Endothelial cell of umbilical vein (primary cell): ENCODE measurements around the gene HBS1L. TPM values are rescaled to one million over a fixed set of nuclear protein-coding genes. Genes with fewer than 3 reads are reported as not detected.

Experiments used
- BruUV-seq: library from RNA; stranded (reverse); fragments of 400-500 nt; replicated peaks from 2 replicates; lab custom pipeline; 2021; lab: Mats Ljungman, UMichigan
- CTCF ChIA-PET: fragments of 300-600, 350-600 bp; sonication (Branson Sonifier 250); formaldehyde crosslinking; loops from one replicate; lab custom pipeline; 2021; ENCODE audit warnings: antibody characterized with exemption, inconsistent platforms; lab: Charles Lee
- POLR2A ChIA-PET: fragments of 300-600, 350-600 bp; sonication (Branson Sonifier 250); formaldehyde crosslinking; loops from one replicate; lab custom pipeline; 2021; ENCODE audit warnings: antibody characterized with exemption, inconsistent platforms; lab: Charles Lee
- DNase-seq: peaks from one replicate; pipeline ENCODE4 v3.0.0-alpha.2; 2011; ENCODE audit warnings: low read depth, low spot score
- FAIRE-seq: peaks from 2 replicates; lab custom pipeline; 2011; peaks lifted over from hg19 to GRCh38; lab: Jason Lieb, UNC
- H2AFZ ChIP-seq: 2 replicates; pipeline ENCODE4 v1.6.0; 2012; ENCODE audit warnings: low read depth, low read length, control low read depth, inconsistent platforms
- H3K27ac ChIP-seq: 2 replicates; pipeline ENCODE4 v1.5.1; 2011; ENCODE audit warnings: low read depth, mild to moderate bottlenecking, control low read depth, low read length, moderate library complexity; ENCODE audit not compliant: insufficient read depth
- H3K27me3 ChIP-seq, 2 experiments: 2 replicates each; pipeline versions ENCODE4 v1.6.0 to v1.6.1; 2011; ENCODE audit warnings: low read length in 2 of 2, mixed read lengths in 1 of 2; ENCODE audit not compliant: control insufficient read depth in 2 of 2, insufficient read depth in 2 of 2
- H3K36me3 ChIP-seq, 2 experiments: 2 replicates in 1 of 2; 3 replicates in 1 of 2; pipeline ENCODE4 v1.5.1; 2011; ENCODE audit warnings: low read length in 2 of 2, mild to moderate bottlenecking in 1 of 2, moderate library complexity in 1 of 2; ENCODE audit not compliant: control insufficient read depth in 2 of 2, insufficient read depth in 2 of 2; ENCODE audit errors: extremely low read depth in 1 of 2
- H3K4me1 ChIP-seq: 3 replicates; pipeline ENCODE4 v1.5.1; 2011; ENCODE audit warnings: mild to moderate bottlenecking, low read length; ENCODE audit not compliant: control insufficient read depth, insufficient read depth; ENCODE audit errors: extremely low read depth
- H3K4me2 ChIP-seq: 2 replicates; pipeline ENCODE4 v1.6.1; 2011; ENCODE audit warnings: low read length, control low read depth, mixed read lengths; ENCODE audit not compliant: insufficient read depth
- H3K4me3 ChIP-seq, 3 experiments: fragments of 200-600 bp in 1 of 3; sonication (generic), shearing (Covaris generic) in 1 of 3; replicated peaks in 1 of 3; 2 replicates each; pipeline ENCODE4 v1.5.1; 2011 to 2016; ENCODE audit warnings: control low read depth in 3 of 3, low read length in 3 of 3, mild to moderate bottlenecking in 2 of 3, inconsistent platforms in 1 of 3, low read depth in 1 of 3, moderate library complexity in 1 of 3; ENCODE audit not compliant: insufficient read depth in 1 of 3
- H3K79me2 ChIP-seq: 2 replicates; pipeline ENCODE4 v1.6.0; 2012; ENCODE audit warnings: low read length, inconsistent platforms; ENCODE audit not compliant: control insufficient read depth, insufficient read depth
- H3K9ac ChIP-seq: replicated peaks from 2 replicates; pipeline ENCODE3; 2011; ENCODE audit warnings: low read length, control low read depth; ENCODE audit not compliant: insufficient read depth; ENCODE audit errors: extremely low read depth
- H3K9me1 ChIP-seq: replicated peaks from 3 replicates; pipeline ENCODE4 v1.6.0; 2011; ENCODE audit warnings: mild to moderate bottlenecking, low read length; ENCODE audit not compliant: control insufficient read depth, insufficient read depth; ENCODE audit errors: extremely low read depth
- H3K9me3 ChIP-seq: replicated peaks from 2 replicates; pipeline ENCODE4 v1.5.1; 2012; ENCODE audit warnings: low read length, inconsistent platforms; ENCODE audit not compliant: control insufficient read depth, insufficient read depth
- H4K20me1 ChIP-seq: replicated peaks from 2 replicates; pipeline ENCODE3; 2011; ENCODE audit warnings: mild to moderate bottlenecking, low read length; ENCODE audit not compliant: control insufficient read depth, insufficient read depth; ENCODE audit errors: extremely low read depth
- CTCF ChIP-seq, 2 donors: IDR thresholded peaks; 1 replicate in 1 of 2; 2 replicates in 1 of 2; pipeline ENCODE4 v1.5.1; 2011; ENCODE audit warnings: low read length in 2 of 2, mild to moderate bottlenecking in 2 of 2, moderate library complexity in 2 of 2, control low read depth in 1 of 2, inconsistent platforms in 1 of 2, low read depth in 1 of 2; ENCODE audit not compliant: insufficient read depth in 1 of 2; ENCODE audit errors: extremely low read depth in 1 of 2
- EZH2 ChIP-seq: IDR thresholded peaks from 2 replicates; pipeline ENCODE4 v1.6.1; 2012; ENCODE audit warnings: borderline replicate concordance, low read depth, mild to moderate bottlenecking, moderate library complexity, low read length, inconsistent platforms; ENCODE audit not compliant: severe bottlenecking
- FOS ChIP-seq: IDR thresholded peaks from 2 replicates; pipeline ENCODE4 v1.6.1; 2011; ENCODE audit warnings: mild to moderate bottlenecking, low read length, moderate library complexity, borderline replicate concordance; ENCODE audit not compliant: insufficient read depth
- GATA2 ChIP-seq: IDR thresholded peaks from 2 replicates; pipeline ENCODE4 v1.7.0; 2011; ENCODE audit warnings: low read depth, mild to moderate bottlenecking, moderate library complexity, mixed read lengths, low read length; ENCODE audit not compliant: insufficient read length, insufficient read depth
- JUN ChIP-seq: IDR thresholded peaks from 2 replicates; pipeline ENCODE4 v1.6.1; 2011; ENCODE audit warnings: borderline replicate concordance, low read depth; ENCODE audit not compliant: insufficient read length, insufficient read depth
- MAX ChIP-seq: IDR thresholded peaks from 2 replicates; pipeline ENCODE4 v1.6.1; 2011; ENCODE audit not compliant: insufficient read depth, insufficient read length
- MYC ChIP-seq: IDR thresholded peaks from one replicate; pipeline ENCODE4 v1.6.1; 2011; ENCODE audit warnings: mild to moderate bottlenecking, low read depth, low read length
- POLR2A ChIP-seq: IDR thresholded peaks from 2 replicates; pipeline ENCODE4 v1.6.1; 2012; ENCODE audit warnings: low read depth, mild to moderate bottlenecking, control low read depth, low read length
- POLR2AphosphoS5 ChIP-seq: IDR thresholded peaks from 2 replicates; pipeline ENCODE4 v1.6.1; 2012; ENCODE audit warnings: low read depth, mild to moderate bottlenecking, control low read depth, low read length, moderate library complexity; ENCODE audit not compliant: insufficient read depth
- dilution Hi-C: fragments of 300-500 bp; cut with MboI; formaldehyde crosslinking; loops from one replicate; pipeline ENCODE4 v1.15.0; 2019; ENCODE audit warnings: low sequenced_read_pairs; ENCODE audit not compliant: extremely low pct_ligation_motif_present
- intact Hi-C: fragments of 100-400 bp; cut with micrococcal nuclease; formaldehyde crosslinking; loops from one replicate; pipeline ENCODE4 v1.10.0; 2022
- polyA plus RNA-seq, 4 experiments: library from polyadenylated mRNA; depleted of rRNA in 3 of 4; stranded (reverse) in 3 of 4; unstranded in 1 of 4; fragments of >200 nt; gene quantifications; 2 replicates each; pipeline versions ENCODE4 v1.2.1 to v1.2.3, GENCODE V29; 2011 to 2012; ENCODE audit warnings: missing spikeins in 1 of 4
- total RNA-seq: library from RNA; stranded (reverse); gene quantifications from 2 replicates; pipeline ENCODE4 v1.2.3, GENCODE V29; 2021

HBS1L gene
- total and polyA plus RNA-seq, 2 donors (not counting 3 experiments of a cell fraction or from before 2014, with no cell fraction given) = 23.7 to 74.6 TPM

GRCh38 chr6:134948142-134948541 lies 106.5 kb downstream of the HBS1L start:
- H3K9me1 ChIP-seq = no peaks in the 10 kb centered on the region
- intact Hi-C loops (no loop called here), dilution Hi-C loops (no loop called here)
- no peak overlapping the region for H3K9ac ChIP-seq
- H3K4me1 ChIP-seq = no peaks in the 10 kb centered on the region
- H3K36me3 ChIP-seq = no peaks in the 10 kb centered on the region
- no peak for TF ChIP-seq POLR2AphosphoS5
- TF ChIP-seq EZH2 = no peak
- no peak for TF ChIP-seq CTCF (IDR thresholded peaks at IDR 0.05; ENCODE audit: extremely low read depth in 1 of 2, insufficient read depth in 1 of 2, low read depth in 1 of 2, low read length in 2 of 2)
- no peak for TF ChIP-seq MYC
- no peak for TF ChIP-seq POLR2A
- no peak for TF ChIP-seq JUN
- no peak for TF ChIP-seq FOS
- TF ChIP-seq GATA2 = no peak
- no peak for TF ChIP-seq MAX
- CTCF ChIA-PET = interaction anchor here (1.8 to 2.5 kb wide), 2 partner anchors 8 to 825 kb away, joined by 6 to 20 read pairs; no protein-coding TSS in a partner anchor
- no peak overlapping the region for H3K27ac ChIP-seq
- no TSS peak for BruUV-seq
- FAIRE-seq (no peak), DNase-seq (no peak)
- no peaks in the 10 kb centered on the region for H3K79me2 ChIP-seq
- H2AFZ ChIP-seq = no peak overlapping the region
- H4K20me1 ChIP-seq = no peaks in the 10 kb centered on the region
- H3K4me3 ChIP-seq = no peak overlapping the region
- POLR2A ChIA-PET = no interaction called here
- no peaks in the 10 kb centered on the region for H3K27me3 ChIP-seq
- H3K9me3 ChIP-seq = no peaks in the 10 kb centered on the region
- no peak overlapping the region for H3K4me2 ChIP-seq
